ENCODE data around the gene ILK.

The ILK gene

DNA sequence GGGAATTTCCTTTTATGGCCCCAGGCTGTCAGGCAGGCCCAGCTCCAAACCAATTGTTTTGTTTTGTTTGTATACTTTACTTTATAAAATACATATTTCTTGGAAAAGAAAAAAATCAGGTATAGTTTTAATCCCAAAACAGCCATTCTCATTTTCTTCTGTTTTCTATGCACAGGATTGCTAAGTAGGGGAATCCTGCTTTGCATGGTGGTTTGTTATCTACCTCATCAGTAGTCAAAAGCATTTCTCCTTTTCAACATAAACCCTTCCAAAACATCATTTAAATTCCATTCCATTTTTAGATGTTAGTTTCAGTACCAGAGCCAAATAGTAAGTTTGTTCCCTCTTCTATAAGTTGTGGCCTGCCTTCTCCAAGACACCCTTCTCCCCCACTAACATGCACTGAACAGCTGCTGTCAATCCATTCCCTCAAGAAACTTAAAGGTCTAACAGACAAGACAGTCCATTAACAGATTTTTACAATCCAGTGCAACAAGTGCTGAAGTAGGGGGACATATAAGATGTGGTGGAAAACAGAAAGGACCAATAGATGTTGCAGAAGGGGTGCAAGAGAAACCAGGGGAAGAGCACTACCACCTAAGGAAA, 3.7 kb downstream of the ILK start:
- DNase-seq = no peak

DNA sequence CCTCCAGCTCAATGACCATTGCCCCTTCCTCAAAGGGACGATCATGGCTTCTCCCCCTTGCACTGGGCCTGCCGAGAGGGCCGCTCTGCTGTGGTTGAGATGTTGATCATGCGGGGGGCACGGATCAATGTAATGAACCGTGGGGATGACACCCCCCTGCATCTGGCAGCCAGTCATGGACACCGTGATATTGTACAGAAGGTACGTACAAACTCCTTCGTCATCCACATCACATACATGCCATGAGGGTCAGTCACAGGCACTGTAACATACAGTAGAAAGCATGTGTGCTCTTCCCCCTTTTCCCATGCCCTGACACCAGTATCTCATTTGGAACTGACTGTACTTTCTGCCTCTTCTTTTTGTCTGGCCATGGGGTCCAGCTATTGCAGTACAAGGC, 4.4 kb downstream of the ILK start:
- DNase-seq = no peak

DNA sequence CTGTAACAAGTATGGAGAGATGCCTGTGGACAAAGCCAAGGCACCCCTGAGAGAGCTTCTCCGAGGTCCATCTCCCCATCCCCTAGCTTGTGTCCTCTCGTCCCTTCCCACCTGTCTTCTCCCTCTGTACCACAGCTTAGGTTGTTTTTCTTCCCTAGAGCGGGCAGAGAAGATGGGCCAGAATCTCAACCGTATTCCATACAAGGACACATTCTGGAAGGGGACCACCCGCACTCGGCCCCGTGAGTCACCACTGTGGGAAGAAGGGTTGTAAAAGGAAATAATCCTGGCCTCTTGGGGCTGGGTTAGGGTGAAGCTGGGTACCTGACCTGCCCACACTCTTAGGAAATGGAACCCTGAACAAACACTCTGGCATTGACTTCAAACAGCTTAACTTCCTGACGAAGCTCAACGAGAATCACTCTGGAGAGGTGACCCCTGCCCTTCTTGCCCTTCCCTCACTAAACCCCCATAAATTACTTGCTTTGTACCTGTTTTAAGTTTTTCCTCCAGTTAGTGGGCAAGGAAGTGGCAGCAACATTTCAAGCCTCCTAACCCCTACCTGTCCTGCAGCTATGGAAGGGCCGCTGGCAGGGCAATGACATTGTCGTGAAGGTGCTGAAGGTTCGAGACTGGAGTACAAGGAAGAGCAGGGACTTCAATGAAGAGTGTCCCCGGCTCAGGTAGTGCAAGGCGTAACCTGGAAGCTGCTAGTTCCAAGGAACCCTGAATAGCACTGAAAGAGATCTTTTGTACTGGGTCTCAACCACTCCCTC, 5.3 kb downstream of the ILK start:
- no peak for DNase-seq

DNA sequence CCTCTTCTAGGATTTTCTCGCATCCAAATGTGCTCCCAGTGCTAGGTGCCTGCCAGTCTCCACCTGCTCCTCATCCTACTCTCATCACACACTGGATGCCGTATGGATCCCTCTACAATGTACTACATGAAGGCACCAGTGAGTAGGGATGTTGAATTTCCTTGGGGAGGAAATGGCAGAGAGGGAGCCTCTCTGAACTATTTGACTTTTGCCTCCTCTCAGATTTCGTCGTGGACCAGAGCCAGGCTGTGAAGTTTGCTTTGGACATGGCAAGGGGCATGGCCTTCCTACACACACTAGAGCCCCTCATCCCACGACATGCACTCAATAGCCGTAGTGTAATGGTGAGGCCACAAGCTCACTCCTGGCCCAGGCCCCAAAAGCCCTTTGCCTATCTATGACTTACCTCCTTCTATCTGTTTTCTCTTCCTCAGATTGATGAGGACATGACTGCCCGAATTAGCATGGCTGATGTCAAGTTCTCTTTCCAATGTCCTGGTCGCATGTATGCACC, 6.0 kb downstream of the ILK start:
- DNase-seq = no peak

DNA sequence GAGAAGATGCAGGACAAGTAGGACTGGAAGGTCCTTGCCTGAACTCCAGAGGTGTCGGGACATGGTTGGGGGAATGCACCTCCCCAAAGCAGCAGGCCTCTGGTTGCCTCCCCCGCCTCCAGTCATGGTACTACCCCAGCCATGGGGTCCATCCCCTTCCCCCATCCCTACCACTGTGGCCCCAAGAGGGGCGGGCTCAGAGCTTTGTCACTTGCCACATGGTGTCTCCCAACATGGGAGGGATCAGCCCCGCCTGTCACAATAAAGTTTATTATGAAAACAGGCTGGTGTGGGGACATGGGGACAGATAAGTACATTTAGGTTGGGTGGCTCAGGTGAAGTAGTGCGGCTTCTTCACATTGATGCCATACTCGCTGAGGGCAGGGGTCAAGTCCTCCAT, 7.0 kb downstream of the ILK start:
- DNase-seq = no peak

DNA sequence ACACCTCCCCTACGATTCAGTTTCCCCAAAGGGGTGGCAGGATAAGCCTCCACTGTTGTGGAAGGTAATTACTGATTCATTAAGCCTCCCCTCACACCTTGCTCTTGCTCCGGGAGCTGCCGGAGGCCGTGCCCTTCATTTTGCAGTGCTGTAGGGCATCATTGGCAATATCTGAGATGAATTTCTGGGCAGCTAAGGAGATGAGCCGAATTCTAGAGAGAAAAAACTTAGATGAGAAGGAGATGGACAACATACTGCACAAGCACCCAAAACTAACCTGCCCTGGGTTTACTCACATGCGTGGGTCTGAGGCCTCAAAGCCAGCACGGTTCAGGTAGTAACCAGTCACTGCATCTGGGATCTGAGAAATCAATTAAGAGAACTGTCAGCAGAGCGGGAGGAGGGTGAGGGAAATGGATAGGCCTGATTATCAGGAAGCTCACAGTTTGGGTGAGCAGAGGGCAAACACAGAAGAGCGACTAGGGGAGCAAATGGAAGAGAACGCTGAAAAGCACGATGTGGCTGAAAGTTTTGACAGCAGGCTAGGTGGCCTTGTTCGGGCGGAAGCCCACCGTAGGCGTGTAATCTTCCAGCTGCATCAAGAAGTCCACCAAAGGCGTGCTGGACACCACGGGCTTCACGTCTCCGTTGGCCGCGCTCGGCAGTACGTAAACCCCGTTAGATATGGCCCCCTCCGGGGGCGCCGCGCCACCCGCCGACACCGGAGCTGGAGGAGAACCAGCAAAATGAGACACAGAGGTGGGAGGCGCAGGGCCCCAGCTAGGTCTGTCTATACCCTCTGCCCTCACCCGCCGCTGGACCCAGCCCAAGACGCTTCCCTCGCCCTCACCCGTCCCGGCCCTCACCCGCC, 7.8 kb downstream of the ILK start:
- DNase-seq = no peak

DNA sequence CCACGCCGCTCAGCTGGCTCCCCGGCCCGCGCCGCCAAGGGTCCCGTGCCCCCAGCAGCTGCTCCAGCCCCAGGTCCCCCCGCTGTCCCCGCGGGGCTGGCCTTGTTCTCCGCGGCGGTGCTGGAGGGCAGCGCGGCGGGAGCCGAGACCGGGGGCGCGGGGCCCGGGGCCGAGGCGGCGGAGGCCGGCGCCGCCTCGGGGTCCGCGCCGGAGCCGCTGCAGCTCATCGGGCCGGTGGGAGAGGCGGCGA, 8.3 kb downstream of the ILK start:
- no peak for DNase-seq

DNA sequence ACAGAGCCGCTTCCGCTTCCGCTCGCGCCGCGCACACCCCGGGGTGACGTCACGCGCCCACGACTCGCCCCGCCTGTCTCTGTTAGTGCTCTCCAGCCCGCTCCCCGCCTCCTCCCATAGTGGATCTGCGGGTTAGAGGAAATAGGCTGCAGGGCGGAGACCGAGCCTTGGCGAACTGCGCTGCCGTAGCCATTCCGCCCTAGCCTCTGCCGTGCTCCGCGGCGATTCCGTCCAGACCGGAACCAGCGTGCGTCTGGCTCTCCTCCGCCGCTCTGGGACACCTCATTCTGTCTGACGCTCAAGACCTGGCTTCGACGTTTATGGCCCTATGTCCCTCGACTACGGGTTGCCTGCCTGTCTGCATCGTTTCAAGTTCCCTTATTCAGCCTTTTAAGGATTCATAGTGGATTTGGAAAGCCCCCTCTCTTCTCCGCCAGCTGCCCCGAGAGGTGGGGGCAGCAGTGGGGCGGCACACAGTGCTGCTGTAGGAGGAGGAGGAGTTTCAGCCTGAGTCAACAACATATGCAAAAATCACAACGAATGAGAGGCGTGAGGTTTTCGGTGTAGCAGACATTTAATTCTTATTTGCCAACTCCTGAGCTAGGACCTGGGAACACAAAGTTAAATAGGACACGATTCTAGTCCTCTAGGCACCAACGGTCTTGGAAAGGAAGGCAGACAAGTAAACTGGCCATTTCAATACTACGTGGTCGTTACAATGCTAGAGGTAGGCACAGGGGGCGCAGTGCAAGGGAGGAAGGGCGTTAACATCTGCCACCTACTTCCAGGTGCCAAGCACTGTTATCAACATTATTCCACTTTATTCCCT, 8.9 kb downstream of the ILK start, which contains the start of gene TAF10:
Gene TAF10 (minus strand): TSS at position 4 of the 829 bp plus-strand sequence. CDS start 27 bp downstream, outside the sequence.
- DNase-seq = peak; percentile 98

DNA sequence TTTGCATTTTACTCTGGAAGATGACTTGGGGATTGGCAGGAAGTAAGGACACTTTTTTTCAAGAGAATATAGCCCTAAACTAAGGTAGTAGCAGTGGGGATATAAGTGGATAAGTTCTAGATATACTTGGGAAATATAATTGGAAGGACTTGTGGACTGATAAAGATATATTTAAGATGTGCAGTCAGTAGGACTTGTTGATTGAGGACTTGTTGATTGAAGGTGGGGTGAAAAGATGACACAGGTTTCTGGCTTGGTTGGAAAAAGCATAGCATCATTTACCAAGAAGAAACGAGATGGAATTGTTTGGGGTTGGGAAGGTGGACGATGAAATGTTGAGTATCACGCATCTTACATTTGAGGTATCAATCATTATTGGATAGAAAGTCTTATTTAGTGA, 9.9 kb downstream of the ILK start:
- no peak for DNase-seq

DNA sequence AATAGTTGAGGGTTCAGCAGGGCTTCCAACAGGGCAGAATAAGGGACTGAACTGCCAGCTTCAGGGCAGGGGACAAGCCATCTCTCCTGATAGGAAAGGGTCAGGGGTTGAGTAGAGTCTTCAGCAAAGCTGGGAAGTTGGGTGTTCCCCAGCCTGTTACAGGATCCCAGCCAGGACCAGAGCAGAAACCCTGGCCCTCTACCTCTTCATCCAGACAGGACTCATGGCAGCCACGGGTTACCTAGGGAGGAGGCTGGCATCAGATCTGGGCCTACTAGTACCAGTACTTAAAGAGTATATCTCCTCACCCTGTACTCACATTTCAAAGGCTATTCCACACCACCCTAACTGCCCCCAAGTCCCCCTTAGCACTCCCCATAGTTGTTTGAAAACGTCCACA, 10.9 kb downstream of the ILK start:
- no peak for DNase-seq

DNA sequence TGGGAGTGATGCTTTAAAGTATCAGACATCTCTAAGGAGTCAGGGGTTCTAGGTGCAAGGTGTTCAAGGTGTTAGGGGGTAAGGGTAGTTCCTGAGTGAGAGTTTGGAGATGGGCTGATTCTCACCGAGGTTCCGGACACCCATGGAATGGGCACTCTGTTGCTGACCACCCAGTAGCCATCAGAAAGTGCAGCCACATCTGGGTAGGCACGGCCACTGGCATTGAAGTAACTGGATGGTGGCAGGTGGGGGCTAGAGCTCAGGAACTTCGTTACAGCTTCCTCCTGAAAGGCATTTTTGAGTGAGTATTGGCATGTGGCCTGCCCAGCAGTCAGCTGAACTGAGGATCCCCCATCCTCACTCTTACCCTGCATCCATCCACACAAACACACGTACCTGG, 11.5 kb downstream of the ILK start:
- no peak for DNase-seq

DNA sequence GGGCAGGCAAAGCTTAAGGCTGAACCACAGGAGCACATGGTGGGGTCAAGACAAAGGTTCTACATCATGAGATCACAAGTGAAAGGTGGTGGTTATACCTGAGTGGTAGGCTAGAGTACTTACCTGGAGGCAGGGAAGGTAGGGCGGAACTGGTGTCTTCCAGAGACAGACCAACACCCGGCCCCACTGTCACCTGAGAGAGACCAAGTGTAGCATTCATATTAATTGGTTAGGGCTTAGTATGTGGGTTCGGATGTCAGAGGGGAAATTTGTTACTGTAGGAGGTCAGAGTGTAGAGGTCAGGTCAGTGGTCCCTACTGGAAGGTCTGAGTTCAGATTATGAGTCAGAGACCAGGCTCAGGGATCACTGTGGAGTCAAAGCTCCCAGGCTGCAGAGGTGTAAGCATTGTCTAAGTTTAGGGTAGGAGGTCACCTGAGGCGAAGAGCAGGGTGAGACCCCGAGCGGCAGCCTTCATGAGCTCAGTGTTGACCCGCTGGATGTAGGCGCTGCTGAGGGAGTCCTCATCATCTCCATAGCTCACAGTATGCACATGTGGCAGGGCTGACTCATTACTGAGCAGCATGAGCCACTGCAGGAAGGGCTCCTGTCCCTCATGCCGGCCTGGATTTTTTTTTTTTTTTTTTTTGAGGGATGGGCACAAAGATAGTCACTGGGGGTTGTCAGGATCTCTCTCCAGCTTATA, 12.5 kb downstream of the ILK start:
- no peak for DNase-seq

DNA sequence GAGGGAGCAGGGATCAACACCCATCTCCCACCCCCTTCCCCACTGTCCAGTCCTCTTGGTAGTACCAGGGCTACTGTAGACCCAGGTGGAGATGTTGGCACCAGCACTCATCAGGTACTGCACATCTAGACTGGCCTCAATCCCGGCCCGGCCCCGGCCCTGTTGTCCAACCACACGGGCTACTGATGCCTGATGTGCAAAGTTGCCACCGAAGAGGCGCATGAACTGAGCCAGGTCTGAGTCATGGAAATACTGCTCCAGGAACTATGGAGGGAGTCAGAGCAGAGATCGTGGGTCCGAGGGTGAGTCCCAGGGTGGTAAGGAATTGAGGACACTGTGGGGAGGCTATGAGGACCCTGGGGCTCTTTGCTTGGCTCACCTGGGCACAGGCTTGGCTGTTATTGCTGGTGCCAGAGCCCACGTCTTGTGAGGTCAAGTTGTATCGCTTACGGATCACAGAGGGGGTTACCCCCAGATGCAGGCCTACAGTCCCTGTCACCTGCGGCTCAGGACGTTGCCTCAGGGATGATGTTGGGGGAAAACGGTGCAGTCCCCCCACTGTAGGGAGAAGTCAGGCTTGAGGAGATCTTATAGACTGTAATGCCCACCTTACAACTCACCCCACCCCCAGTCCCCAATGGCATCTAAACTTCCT, 13.1 kb downstream of the ILK start:
- DNase-seq = no peak

DNA sequence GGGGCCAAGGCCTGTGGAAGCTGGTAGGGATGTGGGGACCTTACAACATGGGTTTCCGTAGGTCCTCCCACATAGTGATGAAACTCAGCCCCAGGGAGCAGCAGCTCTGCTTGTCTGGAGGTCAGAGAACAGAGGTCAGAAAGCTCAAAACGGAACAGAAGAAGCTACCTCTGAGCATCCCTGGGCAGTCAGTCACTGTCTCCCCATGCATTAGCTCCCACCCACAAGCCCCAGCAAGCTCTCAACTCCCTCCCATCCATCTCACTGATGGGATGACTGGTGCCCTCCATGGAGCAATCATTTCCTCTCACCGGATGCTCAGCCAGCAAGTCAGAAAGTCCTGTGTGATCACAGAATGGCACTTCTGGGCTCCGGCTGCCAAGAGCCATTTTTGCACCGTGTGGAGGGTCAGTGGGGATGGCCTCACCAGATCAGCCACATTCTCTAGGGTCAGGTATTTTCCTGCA, 13.8 kb downstream of the ILK start:
- DNase-seq = peak; percentile 83

DNA sequence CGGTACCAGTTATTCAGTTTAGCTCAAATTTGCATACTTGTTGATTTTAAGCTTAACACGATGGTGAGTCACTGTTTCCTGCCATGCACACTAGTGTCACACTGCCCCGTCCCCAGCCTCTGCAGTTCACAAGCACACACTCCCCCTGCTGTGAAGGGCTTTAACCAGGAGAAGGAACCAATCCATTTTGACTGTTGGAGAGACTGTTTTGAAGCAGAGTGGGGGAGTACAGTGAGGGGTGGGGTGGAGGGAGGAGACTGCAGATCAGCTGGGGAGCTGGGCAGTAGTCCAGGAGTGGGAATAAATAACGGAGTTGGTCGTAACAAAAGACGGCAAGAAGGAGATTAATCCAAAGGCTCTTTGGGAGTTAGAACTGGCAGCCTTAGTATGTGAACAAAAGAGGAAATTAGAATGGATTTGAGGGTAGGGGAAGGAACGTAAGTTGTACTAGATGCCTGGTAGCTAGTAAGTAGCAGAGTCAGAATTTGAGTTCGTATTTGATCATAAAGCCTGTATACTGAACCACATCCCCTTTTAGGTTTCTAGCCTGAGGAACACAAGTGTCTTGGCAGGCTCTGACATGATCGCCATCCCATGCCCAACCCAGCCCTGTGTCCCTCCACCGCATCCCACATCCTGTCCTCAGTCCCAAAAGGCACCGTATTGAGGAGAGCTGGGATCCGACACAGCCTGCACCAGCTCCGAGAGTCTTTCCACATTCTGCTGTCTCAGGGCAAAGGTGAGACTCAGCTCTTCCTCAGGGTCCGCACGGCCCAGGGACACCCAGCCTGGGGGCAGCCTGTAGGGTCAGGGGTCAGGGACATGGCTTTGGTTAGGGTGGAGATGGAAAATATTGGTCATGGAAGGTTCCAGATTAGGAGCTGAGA, 14.8 kb downstream of the ILK start:
- peak; percentile 85 for DNase-seq

DNA sequence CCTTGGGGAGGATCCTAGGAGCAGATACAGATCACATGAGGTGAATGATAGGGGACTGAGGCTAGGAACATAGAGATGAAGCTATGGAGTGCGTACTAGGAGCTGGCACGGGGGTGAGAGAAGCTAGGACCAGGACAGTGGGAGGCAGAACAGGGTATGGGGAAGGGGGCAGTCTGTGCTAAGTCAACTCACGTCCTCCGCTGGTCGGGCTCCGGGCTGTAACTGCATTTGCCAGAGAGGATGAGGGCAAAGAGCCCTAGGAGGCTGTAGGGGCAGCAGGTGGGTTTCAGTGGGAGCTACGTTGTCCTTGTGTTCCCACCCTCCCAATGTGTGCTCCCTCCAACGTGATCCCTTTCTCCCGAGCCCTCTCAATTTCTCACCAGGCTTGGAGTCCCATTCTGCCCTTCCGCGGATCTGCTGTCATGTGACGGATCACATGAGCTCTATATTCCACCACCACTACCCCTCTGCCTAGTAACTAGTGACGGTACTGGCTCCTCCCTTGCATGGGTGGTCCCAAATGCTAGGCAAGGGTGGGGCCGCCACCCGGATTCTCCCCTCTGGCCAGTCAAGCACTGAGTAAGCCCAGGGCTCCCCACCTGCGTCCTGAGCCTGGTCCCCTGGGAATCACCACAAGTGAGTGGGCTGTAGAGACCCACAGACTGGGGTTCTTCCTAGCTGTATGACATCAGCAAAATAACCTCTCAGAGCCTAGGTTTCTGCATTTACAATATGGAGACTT, 15.6 kb downstream of the ILK start, which contains the start of gene TPP1:
Gene TPP1 (minus strand): TSS at position 419 of the 742 bp plus-strand sequence. CDS start 22 bp downstream, at position 397.
- peak; percentile 96 for DNase-seq

DNA sequence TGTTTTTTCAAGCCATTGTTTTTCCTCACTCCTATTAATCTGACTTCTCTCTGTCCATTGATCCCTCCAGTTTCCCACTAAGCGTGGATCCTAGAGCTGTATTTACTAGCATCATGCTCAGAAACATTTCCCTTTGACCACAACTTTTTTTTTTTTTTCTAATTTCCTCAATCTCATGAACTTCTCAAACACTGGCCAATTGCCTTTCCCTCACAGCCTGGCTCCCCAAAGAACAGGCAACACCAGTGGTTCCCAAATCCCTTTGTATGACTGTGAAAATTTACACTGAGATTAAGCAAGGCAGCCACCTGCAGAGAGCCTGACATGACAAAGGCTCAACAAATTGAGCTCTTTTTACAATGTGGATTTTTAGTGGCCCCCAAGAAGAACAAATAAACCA, 17.1 kb downstream of the ILK start:
- DNase-seq = peak; percentile 35

DNA sequence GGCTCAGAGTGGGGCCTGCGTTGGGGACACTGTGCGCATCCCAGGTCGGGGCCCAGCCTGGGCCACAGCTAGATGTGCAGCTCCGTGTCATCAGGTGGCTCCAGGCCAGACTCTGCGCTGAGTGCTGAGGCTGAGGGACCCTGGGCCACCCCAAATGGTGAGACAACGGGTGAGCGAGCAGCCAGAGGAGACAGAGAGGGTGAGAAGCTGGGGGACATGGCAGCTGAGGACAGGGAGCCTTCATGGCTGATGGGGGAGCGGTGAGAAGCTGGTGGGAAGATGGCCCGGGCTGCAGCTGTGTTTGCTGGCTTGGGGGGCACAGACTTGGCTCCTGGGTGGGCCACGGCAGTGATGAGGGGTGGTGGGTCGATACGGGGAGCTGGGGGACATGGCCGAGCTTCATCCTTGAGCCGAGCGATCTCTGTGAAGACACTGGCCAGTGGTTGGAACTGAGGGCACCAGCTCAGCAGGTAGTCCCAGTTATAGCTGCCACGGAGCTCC, 18.2 kb downstream of the ILK start:
- no peak for DNase-seq

All from inflammatory macrophage treated with lipopolysaccharide for 4 hours (primary cell).